Mucosa of rectum (tissue), 2 donors: ENCODE measurements around the gene VMP1.

Source experiments
- H3K27ac ChIP-seq, 2 donors: one replicate each; pipeline ENCODE4 v1.7.0; 2013; ENCODE audit warnings: inconsistent platforms in 2 of 2, low read depth in 2 of 2, low read length in 2 of 2
- H3K27me3 ChIP-seq, 2 donors: one replicate each; pipeline ENCODE4 v1.7.0; 2013; ENCODE audit warnings: low read length in 2 of 2; ENCODE audit not compliant: control insufficient read depth in 2 of 2, insufficient read depth in 2 of 2
- H3K36me3 ChIP-seq, 2 donors: one replicate each; pipeline ENCODE4 v1.7.0; 2013; ENCODE audit warnings: low read length in 2 of 2; ENCODE audit not compliant: control insufficient read depth in 2 of 2, insufficient read depth in 2 of 2
- H3K4me1 ChIP-seq, 2 donors: one replicate each; pipeline ENCODE4 v1.7.0; 2013; ENCODE audit warnings: low read length in 2 of 2, mild to moderate bottlenecking in 1 of 2; ENCODE audit not compliant: control insufficient read depth in 2 of 2, insufficient read depth in 2 of 2
- H3K4me3 ChIP-seq, 2 donors: one replicate each; pipeline ENCODE4 v1.7.0; 2013; ENCODE audit warnings: low read length in 2 of 2
- H3K9ac ChIP-seq, 2 donors: one replicate each; pipeline ENCODE4 v1.7.0; 2013; ENCODE audit warnings: low read length in 2 of 2, low read depth in 1 of 2, mild to moderate bottlenecking in 1 of 2
- H3K9me3 ChIP-seq, 2 donors: one replicate each; pipeline ENCODE4 v1.7.0; 2013; ENCODE audit warnings: low read length in 2 of 2; ENCODE audit not compliant: control insufficient read depth in 2 of 2
- donor health status: healthy.
- donor health status: Normal muscosa, but diverticular disease.

VMP1 gene

DNA sequence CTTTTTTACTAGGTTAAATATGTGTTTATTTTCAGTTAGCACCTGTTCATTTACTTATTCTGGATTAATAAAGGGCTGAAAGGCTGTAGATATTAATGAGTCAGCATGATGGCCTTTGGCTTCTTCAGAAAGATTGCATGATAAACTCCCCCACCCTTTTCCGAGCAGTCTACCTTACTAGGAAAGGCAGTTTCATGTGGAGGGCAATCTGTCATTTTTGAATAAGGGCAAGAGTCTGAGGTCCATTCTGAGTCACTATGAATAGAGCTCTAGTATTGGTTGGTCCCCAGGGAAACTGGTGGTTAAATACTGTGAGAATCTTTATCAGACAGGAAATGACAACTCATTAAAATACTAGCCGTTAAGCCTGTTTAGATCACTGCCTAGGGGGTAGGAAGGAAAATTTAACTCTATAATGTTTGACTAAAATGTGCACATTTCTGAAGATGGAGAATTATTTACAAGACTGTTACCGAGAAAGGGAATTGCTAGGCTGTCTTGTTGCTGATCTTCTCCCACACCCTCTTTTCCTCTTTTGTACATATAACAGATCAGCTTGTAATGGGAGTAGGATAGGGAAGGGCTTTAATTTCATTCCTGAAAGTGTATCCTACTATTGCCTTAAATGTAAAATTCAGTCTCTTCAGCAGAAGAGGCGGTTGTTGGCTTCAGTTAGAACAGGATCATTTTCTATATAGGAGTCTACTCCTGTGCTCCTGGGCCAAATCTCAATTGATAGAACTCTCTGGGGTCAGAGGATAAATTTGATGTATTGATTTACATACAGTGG is 122.0 kb downstream of the VMP1 start:
- peak overlapping the region; percentile 29 to 80 for H3K9ac ChIP-seq
- no peaks in the 10 kb centered on the region for H3K27me3 ChIP-seq
- H3K4me3 ChIP-seq, result peak overlapping the region; percentile 49 to 55
- H3K27ac ChIP-seq, result peak overlapping the region; percentile 85 to 88
- H3K36me3 ChIP-seq, result no peaks in the 10 kb centered on the region
- H3K9me3 ChIP-seq, result no peaks in the 10 kb centered on the region
- peaks cover 34 to 38% of the 10 kb centered on the region in 2 donors for H3K4me1 ChIP-seq

DNA sequence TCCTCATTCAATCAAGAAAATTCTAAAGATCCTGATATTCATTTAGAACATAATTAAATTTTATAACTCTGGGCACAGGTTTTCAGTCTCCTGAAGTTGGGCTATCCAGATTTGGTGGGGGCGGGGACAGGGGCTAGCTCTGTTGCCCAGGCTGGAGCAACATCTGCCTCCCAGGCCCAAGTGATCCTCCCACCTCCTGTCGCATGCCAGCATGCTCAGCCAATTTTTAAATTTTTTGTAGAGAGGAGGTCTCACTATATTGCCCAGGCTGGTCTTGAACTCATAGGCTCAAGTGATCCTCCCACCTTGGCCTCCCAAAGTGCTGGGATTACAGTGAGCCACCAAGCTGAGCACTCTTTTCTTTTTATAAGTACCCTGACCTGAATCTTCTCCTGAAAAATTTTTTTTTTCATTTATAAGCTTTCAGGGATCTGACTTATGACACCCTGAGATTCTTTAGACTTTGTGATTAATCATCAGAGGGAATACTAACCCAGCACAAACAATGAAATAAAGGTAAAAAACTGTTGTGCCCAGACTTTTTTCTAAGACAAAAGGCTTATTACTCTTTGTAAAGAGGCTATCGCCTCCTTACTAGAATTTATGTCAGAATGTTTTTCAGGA is 122.7 kb downstream of the VMP1 start:
- no peaks in the 10 kb centered on the region for H3K27me3 ChIP-seq
- H3K27ac ChIP-seq, result peak overlapping the region; percentile 85 to 88
- H3K9me3 ChIP-seq, result no peaks in the 10 kb centered on the region
- H3K36me3 ChIP-seq, result no peaks in the 10 kb centered on the region
- H3K9ac ChIP-seq, result peak overlapping the region; percentile 37 to 80
- peak overlapping the region; percentile 49 to 55 for H3K4me3 ChIP-seq
- peaks cover 34 to 38% of the 10 kb centered on the region in 2 donors for H3K4me1 ChIP-seq

DNA sequence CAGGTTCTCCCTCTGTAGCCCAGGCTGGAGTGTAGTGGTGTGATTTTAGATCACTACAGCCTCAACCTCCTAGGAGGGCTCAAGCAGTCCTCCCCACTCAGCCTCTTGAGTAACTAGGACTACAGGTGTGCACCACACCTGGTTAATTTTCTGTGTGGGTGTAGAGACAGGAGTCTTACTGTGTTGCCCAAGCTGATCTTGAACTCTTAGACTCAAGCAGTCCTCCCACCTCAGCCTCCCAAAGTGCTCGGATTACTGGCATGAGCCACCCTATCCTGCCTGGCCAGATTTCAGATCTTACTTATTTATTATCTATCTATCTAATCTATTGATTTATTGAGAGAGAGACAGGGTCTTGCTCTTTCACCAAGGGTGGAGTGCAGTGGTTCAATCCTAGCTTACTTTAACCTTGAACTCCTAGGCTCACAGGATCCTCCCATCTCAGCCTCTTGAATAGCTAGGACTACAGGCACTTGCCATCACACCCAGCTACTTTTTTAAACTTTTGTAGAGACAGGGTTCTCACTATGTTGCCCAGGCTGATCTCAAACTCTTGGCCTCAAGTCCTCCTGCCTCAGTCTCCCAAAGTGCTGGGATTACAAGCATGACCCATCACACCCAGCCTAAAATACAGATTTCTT is 123.5 kb downstream of the VMP1 start:
- Histone ChIP-seq H3K27me3 (no peaks in the 10 kb centered on the region), H3K4me3 (peak overlapping the region in 1 of 2 donors; percentile 7), H3K27ac (peak overlapping the region; percentile 70 to 88), H3K9me3 (no peaks in the 10 kb centered on the region), H3K36me3 (no peaks in the 10 kb centered on the region), H3K4me1 (peaks cover 34 to 38% of the 10 kb centered on the region in 2 donors), H3K9ac (peak overlapping the region; percentile 14 to 47)

DNA sequence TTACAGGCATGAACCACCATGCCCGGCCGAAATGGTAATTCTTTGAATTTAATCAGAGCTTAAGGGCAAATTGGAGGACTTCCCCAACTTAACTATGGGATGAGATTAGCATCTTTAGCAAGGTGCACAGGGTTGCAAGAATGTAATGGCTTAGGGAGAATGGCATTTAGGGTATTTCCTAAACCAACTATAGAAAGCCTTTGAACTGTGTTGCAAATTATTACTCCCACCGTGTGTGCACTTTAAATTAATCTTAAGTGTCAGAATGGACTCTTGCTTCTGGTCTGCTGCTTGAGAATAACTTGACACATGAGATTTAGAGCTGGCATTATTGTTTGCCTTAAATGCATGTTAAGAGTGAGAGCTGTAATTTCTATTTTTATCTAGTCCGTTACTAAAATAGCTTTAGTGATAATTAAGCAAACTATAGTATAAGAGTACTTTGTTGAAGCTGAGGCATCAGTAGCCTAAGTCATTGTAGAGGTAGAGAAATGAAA is 125.5 kb downstream of the VMP1 start:
- no peak overlapping the region for H3K9ac ChIP-seq
- no peaks in the 10 kb centered on the region for H3K36me3 ChIP-seq
- H3K4me1 ChIP-seq, result peaks cover 31 to 41% of the 10 kb centered on the region in 2 donors
- no peaks in the 10 kb centered on the region for H3K27me3 ChIP-seq
- H3K9me3 ChIP-seq, result no peaks in the 10 kb centered on the region
- H3K4me3 ChIP-seq, result no peak overlapping the region
- no peak overlapping the region for H3K27ac ChIP-seq

DNA sequence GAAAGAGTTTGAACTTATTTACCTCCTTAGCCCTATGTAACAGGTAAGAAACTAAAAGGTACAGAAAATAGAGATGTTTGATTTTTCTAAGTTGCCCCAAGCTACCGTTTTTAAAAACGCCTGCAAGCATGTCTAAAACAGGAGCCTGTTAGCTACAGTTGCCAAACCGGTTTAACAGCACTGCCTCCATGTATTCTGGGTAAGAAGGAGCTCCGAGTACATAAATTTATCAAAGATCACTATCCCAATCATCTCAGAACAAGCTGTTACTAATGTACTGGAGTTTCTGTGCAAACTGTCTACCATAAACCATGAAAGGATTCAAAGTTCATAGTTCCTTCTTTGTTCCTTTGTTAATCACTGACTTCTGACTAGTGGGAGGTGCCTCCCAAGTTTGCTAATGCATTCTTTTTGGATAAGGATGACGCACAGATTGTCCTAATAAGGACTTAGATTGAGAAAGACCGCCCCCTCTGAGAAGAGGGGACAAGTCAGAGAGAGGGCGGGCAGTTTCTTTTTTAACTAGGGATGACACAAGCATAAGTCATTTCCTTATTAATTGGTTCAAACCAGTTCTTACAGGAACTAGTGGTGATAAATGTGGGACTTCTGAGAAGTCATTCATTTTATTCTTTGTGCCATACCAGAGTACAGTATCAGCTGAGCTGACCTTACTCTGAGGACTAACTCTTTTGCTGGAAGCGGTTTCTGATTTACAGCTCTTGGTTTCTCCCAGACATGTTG is 130.0 kb downstream of the VMP1 start:
- peak overlapping the region; percentile 96 to 100 for H3K4me3 ChIP-seq
- H3K27me3 ChIP-seq, result no peaks in the 10 kb centered on the region
- H3K27ac ChIP-seq, result peak overlapping the region; percentile 100
- H3K4me1 ChIP-seq, result peaks cover 5 to 16% of the 10 kb centered on the region in 2 donors
- no peaks in the 10 kb centered on the region for H3K9me3 ChIP-seq
- H3K36me3 ChIP-seq, result peaks cover 21 to 22% of the 10 kb centered on the region in 2 donors
- peak overlapping the region; percentile 99 to 100 for H3K9ac ChIP-seq

DNA sequence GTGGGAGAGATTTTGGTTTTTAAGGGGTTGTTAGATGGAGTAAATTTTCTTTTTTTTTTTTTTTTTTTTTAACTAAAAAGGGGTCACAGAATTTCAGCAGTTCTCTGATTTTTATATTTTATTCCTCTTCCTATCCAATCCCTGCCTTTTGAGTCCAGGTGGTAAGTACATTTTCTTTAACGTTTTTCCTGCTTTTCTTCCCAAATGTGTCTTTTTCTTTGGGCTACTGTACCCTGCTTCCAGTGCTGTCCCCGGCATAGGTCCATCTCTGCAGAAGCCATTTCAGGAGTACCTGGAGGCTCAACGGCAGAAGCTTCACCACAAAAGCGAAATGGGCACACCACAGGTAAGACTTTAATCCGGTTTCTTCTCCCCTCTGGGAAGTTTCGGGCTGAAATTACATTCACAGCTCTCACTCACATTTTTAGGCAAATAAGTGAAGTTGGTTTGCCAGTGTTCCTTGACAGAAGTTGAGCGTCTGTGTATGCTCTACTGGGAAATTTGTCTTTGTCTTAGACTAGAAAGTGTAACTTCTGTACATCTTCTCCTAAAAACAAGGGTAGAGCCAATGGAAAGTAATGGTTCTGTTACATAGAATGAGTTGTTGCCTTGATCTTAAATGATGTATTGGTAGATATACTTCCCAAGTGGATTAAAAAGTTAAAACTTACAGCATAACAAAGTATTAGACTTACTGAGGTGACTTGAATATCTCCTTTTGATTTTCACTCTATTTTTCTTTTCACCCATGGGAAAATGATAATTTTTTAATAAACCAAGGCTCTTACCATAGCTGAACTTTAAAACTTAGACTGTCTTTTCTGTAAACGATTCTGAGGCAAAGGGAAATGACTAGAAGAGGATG is 130.8 kb downstream of the VMP1 start:
- Histone ChIP-seq H3K4me3 (peak overlapping the region; percentile 96 to 100), H3K27me3 (no peaks in the 10 kb centered on the region), H3K36me3 (peaks cover 21 to 22% of the 10 kb centered on the region in 2 donors), H3K9ac (peak overlapping the region; percentile 99 to 100), H3K4me1 (peaks cover 5 to 21% of the 10 kb centered on the region in 2 donors), H3K27ac (peak overlapping the region; percentile 100), H3K9me3 (no peaks in the 10 kb centered on the region)

DNA sequence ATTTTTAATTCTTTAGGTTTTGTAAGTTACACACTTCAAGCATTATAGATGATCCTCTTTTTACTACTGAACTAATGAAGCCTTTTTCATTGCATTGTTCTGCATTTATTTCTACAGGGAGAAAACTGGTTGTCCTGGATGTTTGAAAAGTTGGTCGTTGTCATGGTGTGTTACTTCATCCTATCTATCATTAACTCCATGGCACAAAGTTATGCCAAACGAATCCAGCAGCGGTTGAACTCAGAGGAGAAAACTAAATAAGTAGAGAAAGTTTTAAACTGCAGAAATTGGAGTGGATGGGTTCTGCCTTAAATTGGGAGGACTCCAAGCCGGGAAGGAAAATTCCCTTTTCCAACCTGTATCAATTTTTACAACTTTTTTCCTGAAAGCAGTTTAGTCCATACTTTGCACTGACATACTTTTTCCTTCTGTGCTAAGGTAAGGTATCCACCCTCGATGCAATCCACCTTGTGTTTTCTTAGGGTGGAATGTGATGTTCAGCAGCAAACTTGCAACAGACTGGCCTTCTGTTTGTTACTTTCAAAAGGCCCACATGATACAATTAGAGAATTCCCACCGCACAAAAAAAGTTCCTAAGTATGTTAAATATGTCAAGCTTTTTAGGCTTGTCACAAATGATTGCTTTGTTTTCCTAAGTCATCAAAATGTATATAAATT is 132.3 kb downstream of the VMP1 start:
- peak overlapping the region; percentile 99 to 100 for H3K9ac ChIP-seq
- no peaks in the 10 kb centered on the region for H3K27me3 ChIP-seq
- peaks cover 13 to 26% of the 10 kb centered on the region in 2 donors for H3K4me1 ChIP-seq
- peak overlapping the region; percentile 96 to 100 for H3K4me3 ChIP-seq
- H3K9me3 ChIP-seq, result no peaks in the 10 kb centered on the region
- H3K36me3 ChIP-seq, result peaks cover 21 to 22% of the 10 kb centered on the region in 2 donors
- peak overlapping the region; percentile 100 for H3K27ac ChIP-seq

DNA sequence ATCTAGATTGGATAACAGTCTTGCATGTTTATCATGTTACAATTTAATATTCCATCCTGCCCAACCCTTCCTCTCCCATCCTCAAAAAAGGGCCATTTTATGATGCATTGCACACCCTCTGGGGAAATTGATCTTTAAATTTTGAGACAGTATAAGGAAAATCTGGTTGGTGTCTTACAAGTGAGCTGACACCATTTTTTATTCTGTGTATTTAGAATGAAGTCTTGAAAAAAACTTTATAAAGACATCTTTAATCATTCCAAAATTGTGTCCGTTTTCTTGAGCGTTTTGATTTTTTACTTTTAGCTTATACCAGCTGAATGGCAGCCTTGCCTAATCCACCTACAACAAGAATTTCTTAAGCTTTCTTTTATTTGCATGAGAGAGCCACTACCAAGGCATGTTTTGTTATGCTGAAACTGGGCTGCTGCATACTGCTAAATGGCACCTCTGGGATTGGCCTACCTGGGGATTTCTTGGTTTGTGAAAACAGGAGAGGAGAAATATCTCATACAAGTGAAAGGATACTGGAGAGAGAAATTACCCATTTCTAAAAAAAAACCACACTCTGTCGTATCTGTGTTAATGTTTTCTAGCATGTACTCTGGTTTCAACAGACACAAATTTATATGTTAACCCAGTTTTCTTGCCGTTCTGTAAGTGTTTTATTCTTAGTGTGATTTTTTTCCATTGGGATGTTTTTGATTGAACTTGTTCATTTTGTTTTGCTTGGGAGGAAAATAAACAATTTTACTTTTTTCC is 133.1 kb downstream of the VMP1 start:
- H3K4me3 ChIP-seq, result peak overlapping the region; percentile 96 to 100
- H3K4me1 ChIP-seq, result peaks cover 21 to 32% of the 10 kb centered on the region in 2 donors

More for the DNA sequence above, 133.1 kb downstream of the VMP1 start:
- Histone ChIP-seq H3K36me3 (peaks cover 21 to 22% of the 10 kb centered on the region in 2 donors), H3K27me3 (no peaks in the 10 kb centered on the region), H3K27ac (peak overlapping the region; percentile 100), H3K9ac (peak overlapping the region; percentile 99 to 100), H3K9me3 (no peaks in the 10 kb centered on the region)
